A549 (cell line): ENCODE data around the gene AP1M1. TPM values are rescaled to one million over a fixed set of nuclear protein-coding genes. Genes with fewer than 3 reads are reported as not detected.

Experiments used
- ATAC-seq, 2 experiments: fragments of 200-7000 bp in 1 of 2; fragments of >200 bp in 1 of 2; cut with Nextera tagmentation in 1 of 2; cut with Tn5 transposase in 1 of 2; 3 replicates each; pipeline versions ENCODE4 v1.8.0 to v1.9.1; 2018 to 2020; ENCODE audit warnings: mild to moderate bottlenecking in 1 of 2, moderate library complexity in 1 of 2
- CTCF ChIA-PET: fragments of 300-600 bp; sonication (Branson Sonifier 250); formaldehyde crosslinking; extraction: SDS; loops from one replicate; lab custom pipeline; 2021; ENCODE audit warnings: antibody characterized with exemption, inconsistent platforms; lab: Yijun Ruan, JAX
- POLR2A ChIA-PET: fragments of 350-600 bp; formaldehyde crosslinking; extraction: SDS; loops from one replicate; lab custom pipeline; 2021; ENCODE audit warnings: antibody characterized with exemption, inconsistent platforms; lab: Yijun Ruan, JAX
- DNase-seq, 2 experiments: peaks; one replicate each; pipeline versions ENCODE4 v3.0.0 to v3.0.0-alpha.2; 2011 to 2016; ENCODE audit warnings: low read depth in 1 of 2, low spot score in 1 of 2
- FAIRE-seq: peaks from 2 replicates; lab custom pipeline; 2011; peaks lifted over from hg19 to GRCh38; lab: Jason Lieb, UNC
- H3K27ac ChIP-seq, 2 experiments: fragments of >200 bp; sonication (Bioruptor Twin); formaldehyde crosslinking; 3 replicates each; pipeline ENCODE4 v1.5.1; 2016 to 2017
- H3K4me1 ChIP-seq: fragments of >200 bp; sonication (Bioruptor Twin); formaldehyde crosslinking; 3 replicates; pipeline ENCODE4 v1.6.1; 2016
- H3K4me2 ChIP-seq: fragments of >200 bp; sonication (Bioruptor Twin); formaldehyde crosslinking; 3 replicates; pipeline ENCODE4 v1.6.1; 2016
- H3K4me3 ChIP-seq: fragments of >200 bp; sonication (Bioruptor Twin); formaldehyde crosslinking; 3 replicates; pipeline ENCODE4 v1.5.1; 2016
- H3K9me3 ChIP-seq: fragments of >200 bp; sonication (Bioruptor Twin); formaldehyde crosslinking; 3 replicates; pipeline ENCODE4 v1.6.1; 2016
- CBX8 ChIP-seq: fragments of 200-600 bp; sonication (generic); IDR thresholded peaks from 2 replicates; pipeline ENCODE4 v1.6.1; 2016
- EHF ChIP-seq: fragments of 250-450 bp; sonication (Bioruptor Pico); IDR thresholded peaks from 2 replicates; pipeline ENCODE4 v1.5.0; 2020; ENCODE audit warnings: mild to moderate bottlenecking
- EP300 ChIP-seq, 2 experiments: fragments of >200 bp; sonication (Bioruptor Twin); formaldehyde crosslinking; IDR thresholded peaks; 2 replicates in 1 of 2; 3 replicates in 1 of 2; pipeline ENCODE4 v1.6.1; 2016 to 2017
- FOSB ChIP-seq: fragments of 250-450 bp; sonication (Bioruptor Pico); IDR thresholded peaks from 2 replicates; pipeline ENCODE4 v1.5.0; 2020; ENCODE audit warnings: mild to moderate bottlenecking, moderate library complexity
- GATA3 ChIP-seq: IDR thresholded peaks from 2 replicates; pipeline ENCODE4 v1.6.1; 2012; ENCODE audit warnings: borderline replicate concordance
- HEYL ChIP-seq: fragments of 250-450 bp; sonication (Bioruptor Pico); IDR thresholded peaks from 2 replicates; pipeline ENCODE4 v1.8.0; 2021; ENCODE audit warnings: mild to moderate bottlenecking, moderate library complexity
- HOXA7 ChIP-seq: fragments of 250-450 bp; sonication (Bioruptor Pico); IDR thresholded peaks from 2 replicates; pipeline ENCODE4 v1.5.0; 2020; ENCODE audit warnings: mild to moderate bottlenecking, moderate library complexity
- HOXB13 ChIP-seq: fragments of 250-450 bp; sonication (Bioruptor Pico); IDR thresholded peaks from 2 replicates; pipeline ENCODE4 v1.5.0; 2020; ENCODE audit warnings: low read depth, mild to moderate bottlenecking, moderate library complexity
- JUN ChIP-seq, 2 experiments: fragments of >200 bp; sonication (Bioruptor Twin); formaldehyde crosslinking; IDR thresholded peaks; 2 replicates in 1 of 2; 3 replicates in 1 of 2; pipeline ENCODE4 v1.6.1; 2016 to 2017
- JUNB ChIP-seq: fragments of >200 bp; sonication (Bioruptor Twin); formaldehyde crosslinking; IDR thresholded peaks from 2 replicates; pipeline ENCODE4 v1.6.1; 2016
- KDM1A ChIP-seq: fragments of 200-600 bp; sonication (generic); IDR thresholded peaks from 2 replicates; pipeline ENCODE4 v1.6.1; 2016; ENCODE audit warnings: low read depth, mild to moderate bottlenecking
- MAFK ChIP-seq: fragments of 450-650 bp; IDR thresholded peaks from 2 replicates; pipeline ENCODE4 v1.6.1; 2014; ENCODE audit not compliant: partially characterized antibody
- NR3C1 ChIP-seq: fragments of >200 bp; sonication (Bioruptor Twin); formaldehyde crosslinking; IDR thresholded peaks from 3 replicates; pipeline ENCODE4 v1.6.1; 2017
- PHF8 ChIP-seq: fragments of 200-600 bp; sonication (generic); IDR thresholded peaks from 2 replicates; pipeline ENCODE4 v1.6.1; 2016; ENCODE audit warnings: low read depth, mild to moderate bottlenecking, antibody characterized with exemption, moderate library complexity, borderline replicate concordance
- POLR2AphosphoS2 ChIP-seq: conservative IDR thresholded peaks from 2 replicates; pipeline ENCODE4 v1.6.1; 2012; ENCODE audit warnings: low read length, improper control_type of control experiment, inconsistent platforms
- RAD21 ChIP-seq, 2 experiments: fragments of >200 bp in 1 of 2; sonication (Bioruptor Twin) in 1 of 2; formaldehyde crosslinking in 1 of 2; IDR thresholded peaks in 1 of 2; conservative IDR thresholded peaks in 1 of 2; 2 replicates in 1 of 2; 3 replicates in 1 of 2; pipeline ENCODE4 v1.6.1; 2012 to 2018; ENCODE audit warnings: inconsistent platforms in 1 of 2
- RARB ChIP-seq: fragments of 250-450 bp; sonication (Bioruptor Pico); IDR thresholded peaks from 2 replicates; pipeline ENCODE4 v1.8.0; 2021; ENCODE audit warnings: mild to moderate bottlenecking, moderate library complexity
- RCOR1 ChIP-seq: fragments of 150-350 bp; IDR thresholded peaks from 2 replicates; pipeline ENCODE4 v1.6.1; 2014; ENCODE audit warnings: antibody characterized with exemption, low read length, low read depth
- ZNF302 ChIP-seq: fragments of 250-450 bp; sonication (Bioruptor Pico); IDR thresholded peaks from 2 replicates; pipeline ENCODE4 v1.9.0; 2021; ENCODE audit warnings: inconsistent platforms, mild to moderate bottlenecking, moderate library complexity
- ZSCAN20 ChIP-seq: fragments of 250-450 bp; sonication (Bioruptor Pico); IDR thresholded peaks from 2 replicates; pipeline ENCODE4 v1.8.0; 2022; ENCODE audit warnings: mild to moderate bottlenecking, moderate library complexity
- WGBS: methylation state at CpG from one replicate; pipeline ENCODE4 v1.1.6; 2017; ENCODE audit errors: missing lambda C conversion rate; 5-methylcytosine and 5-hydroxymethylcytosine counted together
- polyA plus RNA-seq, 4 experiments: library from polyadenylated mRNA; depleted of rRNA in 3 of 4; stranded (reverse); fragments of >200 nt; fragmentation: RNase III in 1 of 4; extraction: RNeasy Plus Mini Kit Qiagen cat#74134 plus additional on column Dnase treatment in 1 of 4; gene quantifications; 2 replicates in 3 of 4; 3 replicates in 1 of 4; pipeline ENCODE4 v1.2.3, GENCODE V29; 2011 to 2017
- TF ChIP-seq, protein P1 (sequence below): fragments of 250-450 bp; sonication (Bioruptor Pico); IDR thresholded peaks from 2 replicates; pipeline ENCODE4 v1.5.0; 2020; ENCODE audit warnings: low read depth, mild to moderate bottlenecking, moderate library complexity
- TF ChIP-seq, protein P2 (sequence below): IDR thresholded peaks from 2 replicates; pipeline ENCODE4 v1.6.1; 2012
- TF ChIP-seq, protein P3 (sequence below): fragments of >200 bp; sonication (Bioruptor Twin); formaldehyde crosslinking; IDR thresholded peaks from 3 replicates; pipeline ENCODE4 v1.6.1; 2016
- TF ChIP-seq, protein P4 (sequence below): fragments of 150-350 bp; IDR thresholded peaks from 2 replicates; pipeline ENCODE4 v1.6.1; 2014; ENCODE audit warnings: low read depth, mild to moderate bottlenecking, low read length
- TF ChIP-seq, protein P5 (sequence below): fragments of 200-600 bp; sonication (generic); IDR thresholded peaks from 2 replicates; pipeline ENCODE4 v1.6.1; 2016; ENCODE audit warnings: antibody characterized with exemption, mild to moderate bottlenecking, moderate library complexity
- TF ChIP-seq, protein P6 (sequence below): fragments of >200 bp; sonication (Bioruptor Twin); formaldehyde crosslinking; IDR thresholded peaks from 3 replicates; pipeline ENCODE4 v1.5.1; 2016

AP1M1 gene
- polyA plus RNA-seq, 2 of the 4 experiments (the other 2 are of a cell fraction), result 42.5 to 63.0 TPM

DNA sequence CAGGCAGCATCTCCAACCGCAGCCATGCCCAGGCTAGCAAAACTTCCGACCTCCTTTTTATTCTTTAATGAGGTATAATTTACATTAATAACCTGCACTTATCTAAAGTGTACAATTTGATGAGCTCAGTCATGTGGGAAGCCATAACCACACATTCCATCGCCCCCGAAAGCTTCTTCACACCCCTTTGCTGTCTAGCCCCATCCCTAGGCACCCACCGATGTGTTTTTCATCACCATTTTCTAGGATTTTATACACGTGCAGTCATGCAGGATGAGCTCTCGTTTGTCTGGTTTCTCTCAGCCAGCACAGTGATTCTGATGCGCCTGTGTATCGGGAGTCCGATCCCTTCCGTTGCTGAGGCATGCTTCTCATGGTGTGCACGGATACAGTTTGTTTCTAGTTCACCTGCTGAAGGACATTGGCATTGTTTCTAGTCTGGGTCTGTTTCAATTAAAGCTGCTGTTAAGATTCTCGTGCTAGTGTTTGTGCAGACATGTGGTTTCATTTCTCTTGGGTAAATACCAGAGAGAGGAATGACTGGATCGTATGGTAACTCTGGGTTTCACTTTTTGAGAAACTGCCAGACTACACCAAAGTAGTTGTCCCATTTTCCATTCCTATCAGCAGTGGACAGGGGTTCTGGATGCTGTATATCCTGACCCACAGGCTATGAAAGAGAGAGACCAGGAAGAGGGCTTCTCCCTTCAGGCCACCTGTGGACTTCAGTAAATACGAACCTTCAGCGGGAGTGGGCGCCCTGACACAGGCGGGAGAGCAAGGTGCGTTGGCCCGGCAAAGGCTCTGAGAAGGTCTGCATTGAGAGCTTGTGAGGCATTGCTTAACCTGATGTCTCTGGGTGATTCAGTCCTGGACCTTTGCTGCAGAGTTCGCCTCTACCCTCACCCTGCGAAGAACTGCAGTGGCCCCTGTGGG is 4.9 kb downstream of the AP1M1 start:
- no peak for DNase-seq
- FAIRE-seq, result no peak
- 84% methylated on average over 20 of the region's 22 CpGs for WGBS
- CTCF ChIA-PET, result interaction anchor here (1.7 kb wide), 1 partner anchor 181 kb away, joined by 4 read pairs; no protein-coding TSS in a partner anchor
- no peak overlapping the region for H3K27ac ChIP-seq
- no peak for ATAC-seq
- H3K4me3 ChIP-seq, result no peak overlapping the region
- peaks cover 18% of the 10 kb centered on the region for H3K4me1 ChIP-seq
- no peak overlapping the region for H3K4me2 ChIP-seq
- no peak for TF ChIP-seq JUNB
- TF ChIP-seq HEYL (CRISPR knock-in tag), result no peak
- TF ChIP-seq HOXA7 (CRISPR knock-in tag), result no peak
- TF ChIP-seq FOSB (CRISPR knock-in tag), result no peak
- no peak for TF ChIP-seq HOXB13 (CRISPR knock-in tag)
- no peak for TF ChIP-seq RARB
- no peak for TF ChIP-seq GATA3
- no peak for TF ChIP-seq RAD21 (conservative IDR thresholded peaks at IDR 0.05 in 1 of 2, IDR thresholded peaks at IDR 0.05 in 1 of 2)
- TF ChIP-seq ZSCAN20, result no peak
- no peak for TF ChIP-seq CBX8
- no peak for TF ChIP-seq KDM1A
- TF ChIP-seq, protein P1, sequence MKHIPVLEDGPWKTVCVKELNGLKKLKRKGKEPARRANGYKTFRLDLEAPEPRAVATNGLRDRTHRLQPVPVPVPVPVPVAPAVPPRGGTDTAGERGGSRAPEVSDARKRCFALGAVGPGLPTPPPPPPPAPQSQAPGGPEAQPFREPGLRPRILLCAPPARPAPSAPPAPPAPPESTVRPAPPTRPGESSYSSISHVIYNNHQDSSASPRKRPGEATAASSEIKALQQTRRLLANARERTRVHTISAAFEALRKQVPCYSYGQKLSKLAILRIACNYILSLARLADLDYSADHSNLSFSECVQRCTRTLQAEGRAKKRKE (CRISPR knock-in tag), result no peak
- TF ChIP-seq, protein P2, sequence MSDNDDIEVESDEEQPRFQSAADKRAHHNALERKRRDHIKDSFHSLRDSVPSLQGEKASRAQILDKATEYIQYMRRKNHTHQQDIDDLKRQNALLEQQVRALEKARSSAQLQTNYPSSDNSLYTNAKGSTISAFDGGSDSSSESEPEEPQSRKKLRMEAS, result no peak
- TF ChIP-seq POLR2AphosphoS2, result no peak
- no peak for TF ChIP-seq ZNF302 (CRISPR knock-in tag)
- TF ChIP-seq, protein P3, sequence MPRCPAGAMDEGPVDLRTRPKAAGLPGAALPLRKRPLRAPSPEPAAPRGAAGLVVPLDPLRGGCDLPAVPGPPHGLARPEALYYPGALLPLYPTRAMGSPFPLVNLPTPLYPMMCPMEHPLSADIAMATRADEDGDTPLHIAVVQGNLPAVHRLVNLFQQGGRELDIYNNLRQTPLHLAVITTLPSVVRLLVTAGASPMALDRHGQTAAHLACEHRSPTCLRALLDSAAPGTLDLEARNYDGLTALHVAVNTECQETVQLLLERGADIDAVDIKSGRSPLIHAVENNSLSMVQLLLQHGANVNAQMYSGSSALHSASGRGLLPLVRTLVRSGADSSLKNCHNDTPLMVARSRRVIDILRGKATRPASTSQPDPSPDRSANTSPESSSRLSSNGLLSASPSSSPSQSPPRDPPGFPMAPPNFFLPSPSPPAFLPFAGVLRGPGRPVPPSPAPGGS, result no peak
- no peak for TF ChIP-seq JUN (IDR thresholded peaks at IDR 0.05)
- TF ChIP-seq NR3C1, result no peak
- TF ChIP-seq PHF8, result no peak
- H3K9me3 ChIP-seq, result no peaks in the 10 kb centered on the region
- POLR2A ChIA-PET, result no interaction called here

DNA sequence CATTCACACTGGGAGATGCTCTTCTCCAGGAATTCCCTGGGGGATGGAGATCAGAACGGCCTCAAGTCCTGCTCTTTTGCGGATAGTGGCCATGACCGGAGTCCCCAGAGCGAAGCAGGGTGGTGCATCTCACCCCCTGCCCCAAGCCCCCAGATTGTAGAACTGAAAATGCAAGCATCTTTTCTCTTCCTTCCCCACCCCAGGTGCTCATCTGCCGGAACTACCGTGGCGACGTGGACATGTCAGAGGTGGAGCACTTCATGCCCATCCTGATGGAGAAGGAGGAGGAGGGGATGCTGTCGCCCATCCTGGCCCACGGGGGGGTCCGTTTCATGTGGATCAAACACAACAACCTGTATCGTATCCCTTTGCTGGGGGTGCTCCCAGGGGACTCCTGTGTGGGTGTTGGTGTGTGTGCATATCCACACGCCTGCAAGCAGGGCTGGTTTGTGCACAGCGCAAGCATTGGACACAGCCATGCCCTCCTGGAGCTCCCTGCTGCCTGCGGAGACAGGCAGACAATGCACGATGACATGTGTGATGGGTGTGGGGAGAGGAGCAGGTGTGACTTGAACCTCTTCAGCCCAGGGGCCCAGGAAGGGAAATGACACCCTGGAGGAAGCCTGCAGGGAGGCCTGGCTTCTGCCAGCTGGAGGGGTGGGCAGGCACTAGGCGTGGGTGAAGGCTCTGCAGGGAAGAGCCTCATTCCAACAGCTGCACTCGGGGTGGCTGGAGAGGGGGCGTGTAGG is 5.7 kb downstream of the AP1M1 start:
- H3K9me3 ChIP-seq, result no peaks in the 10 kb centered on the region
- no peak overlapping the region for H3K4me2 ChIP-seq
- H3K27ac ChIP-seq, result no peak overlapping the region
- 91% methylated on average over 18 of the region's 19 CpGs for WGBS
- ATAC-seq (no peak), FAIRE-seq (no peak), DNase-seq (no peak)
- POLR2A ChIA-PET, result no interaction called here
- H3K4me1 ChIP-seq, result peaks cover 18% of the 10 kb centered on the region
- H3K4me3 ChIP-seq, result no peak overlapping the region
- CTCF ChIA-PET, result interaction anchor here (1.7 kb wide), 1 partner anchor 180 kb away, joined by 4 read pairs; no protein-coding TSS in a partner anchor
- TF ChIP-seq HOXA7 (CRISPR knock-in tag) (no peak), PHF8 (no peak), EP300 (IDR thresholded peaks at IDR 0.05) (no peak), KDM1A (no peak), RCOR1 (no peak), MAFK (no peak), RARB (no peak), EHF (CRISPR knock-in tag) (no peak)
- TF ChIP-seq, protein P4, sequence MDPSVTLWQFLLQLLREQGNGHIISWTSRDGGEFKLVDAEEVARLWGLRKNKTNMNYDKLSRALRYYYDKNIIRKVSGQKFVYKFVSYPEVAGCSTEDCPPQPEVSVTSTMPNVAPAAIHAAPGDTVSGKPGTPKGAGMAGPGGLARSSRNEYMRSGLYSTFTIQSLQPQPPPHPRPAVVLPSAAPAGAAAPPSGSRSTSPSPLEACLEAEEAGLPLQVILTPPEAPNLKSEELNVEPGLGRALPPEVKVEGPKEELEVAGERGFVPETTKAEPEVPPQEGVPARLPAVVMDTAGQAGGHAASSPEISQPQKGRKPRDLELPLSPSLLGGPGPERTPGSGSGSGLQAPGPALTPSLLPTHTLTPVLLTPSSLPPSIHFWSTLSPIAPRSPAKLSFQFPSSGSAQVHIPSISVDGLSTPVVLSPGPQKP, result no peak
- TF ChIP-seq, protein P2, result no peak
- TF ChIP-seq, protein P5, sequence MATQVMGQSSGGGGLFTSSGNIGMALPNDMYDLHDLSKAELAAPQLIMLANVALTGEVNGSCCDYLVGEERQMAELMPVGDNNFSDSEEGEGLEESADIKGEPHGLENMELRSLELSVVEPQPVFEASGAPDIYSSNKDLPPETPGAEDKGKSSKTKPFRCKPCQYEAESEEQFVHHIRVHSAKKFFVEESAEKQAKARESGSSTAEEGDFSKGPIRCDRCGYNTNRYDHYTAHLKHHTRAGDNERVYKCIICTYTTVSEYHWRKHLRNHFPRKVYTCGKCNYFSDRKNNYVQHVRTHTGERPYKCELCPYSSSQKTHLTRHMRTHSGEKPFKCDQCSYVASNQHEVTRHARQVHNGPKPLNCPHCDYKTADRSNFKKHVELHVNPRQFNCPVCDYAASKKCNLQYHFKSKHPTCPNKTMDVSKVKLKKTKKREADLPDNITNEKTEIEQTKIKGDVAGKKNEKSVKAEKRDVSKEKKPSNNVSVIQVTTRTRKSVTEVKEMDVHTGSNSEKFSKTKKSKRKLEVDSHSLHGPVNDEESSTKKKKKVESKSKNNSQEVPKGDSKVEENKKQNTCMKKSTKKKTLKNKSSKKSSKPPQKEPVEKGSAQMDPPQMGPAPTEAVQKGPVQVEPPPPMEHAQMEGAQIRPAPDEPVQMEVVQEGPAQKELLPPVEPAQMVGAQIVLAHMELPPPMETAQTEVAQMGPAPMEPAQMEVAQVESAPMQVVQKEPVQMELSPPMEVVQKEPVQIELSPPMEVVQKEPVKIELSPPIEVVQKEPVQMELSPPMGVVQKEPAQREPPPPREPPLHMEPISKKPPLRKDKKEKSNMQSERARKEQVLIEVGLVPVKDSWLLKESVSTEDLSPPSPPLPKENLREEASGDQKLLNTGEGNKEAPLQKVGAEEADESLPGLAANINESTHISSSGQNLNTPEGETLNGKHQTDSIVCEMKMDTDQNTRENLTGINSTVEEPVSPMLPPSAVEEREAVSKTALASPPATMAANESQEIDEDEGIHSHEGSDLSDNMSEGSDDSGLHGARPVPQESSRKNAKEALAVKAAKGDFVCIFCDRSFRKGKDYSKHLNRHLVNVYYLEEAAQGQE, result no peak
- TF ChIP-seq, protein P6, sequence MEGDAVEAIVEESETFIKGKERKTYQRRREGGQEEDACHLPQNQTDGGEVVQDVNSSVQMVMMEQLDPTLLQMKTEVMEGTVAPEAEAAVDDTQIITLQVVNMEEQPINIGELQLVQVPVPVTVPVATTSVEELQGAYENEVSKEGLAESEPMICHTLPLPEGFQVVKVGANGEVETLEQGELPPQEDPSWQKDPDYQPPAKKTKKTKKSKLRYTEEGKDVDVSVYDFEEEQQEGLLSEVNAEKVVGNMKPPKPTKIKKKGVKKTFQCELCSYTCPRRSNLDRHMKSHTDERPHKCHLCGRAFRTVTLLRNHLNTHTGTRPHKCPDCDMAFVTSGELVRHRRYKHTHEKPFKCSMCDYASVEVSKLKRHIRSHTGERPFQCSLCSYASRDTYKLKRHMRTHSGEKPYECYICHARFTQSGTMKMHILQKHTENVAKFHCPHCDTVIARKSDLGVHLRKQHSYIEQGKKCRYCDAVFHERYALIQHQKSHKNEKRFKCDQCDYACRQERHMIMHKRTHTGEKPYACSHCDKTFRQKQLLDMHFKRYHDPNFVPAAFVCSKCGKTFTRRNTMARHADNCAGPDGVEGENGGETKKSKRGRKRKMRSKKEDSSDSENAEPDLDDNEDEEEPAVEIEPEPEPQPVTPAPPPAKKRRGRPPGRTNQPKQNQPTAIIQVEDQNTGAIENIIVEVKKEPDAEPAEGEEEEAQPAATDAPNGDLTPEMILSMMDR, result no peak
